OCI-LY3 (cell line): Measurements from ENCODE around the gene HSD17B7.

Source experiments
- H2AFZ ChIP-seq: fragments of 200-600, 300-600 bp; shearing (Covaris generic); 2 replicates; pipeline ENCODE4 v1.6.0; 2014; ENCODE audit warnings: antibody characterized with exemption, low read depth, low read length
- H3K27ac ChIP-seq: fragments of 200-600, 300-600 bp; sonication (generic); 2 replicates; pipeline ENCODE4 v1.5.1; 2014; ENCODE audit warnings: mild to moderate bottlenecking, low read length, moderate library complexity, mixed read lengths
- H3K27me3 ChIP-seq: fragments of 200-600, 300-600 bp; sonication (generic); 2 replicates; pipeline ENCODE4 v1.6.1; 2014; ENCODE audit warnings: low read depth, low read length, mixed read lengths
- H3K36me3 ChIP-seq: fragments of 200-600, 300-600 bp; sonication (generic); replicated peaks from 2 replicates; pipeline ENCODE3; 2014; ENCODE audit warnings: low read depth, low read length, mixed read lengths
- H3K4me1 ChIP-seq: fragments of 300-600, 200-600 bp; sonication (generic); 2 replicates; pipeline ENCODE4 v1.6.1; 2014; ENCODE audit warnings: low read length, mixed read lengths
- H3K4me2 ChIP-seq: fragments of 200-600, 300-600 bp; sonication (generic); 2 replicates; pipeline ENCODE4 v1.6.1; 2014; ENCODE audit warnings: low read length, mixed read lengths
- H3K4me3 ChIP-seq: fragments of 300-600, 200-600 bp; sonication (generic); 2 replicates; pipeline ENCODE4 v1.5.1; 2014; ENCODE audit warnings: antibody characterized with exemption, mild to moderate bottlenecking, low read length, moderate library complexity
- H3K79me2 ChIP-seq: fragments of 300-600, 200-600 bp; shearing (Covaris generic); 2 replicates; pipeline ENCODE4 v1.6.1; 2014; ENCODE audit warnings: mild to moderate bottlenecking, low read length, mixed read lengths
- H3K9ac ChIP-seq: fragments of 300-600, 200-600 bp; shearing (Covaris generic); 2 replicates; pipeline ENCODE4 v1.6.0; 2014; ENCODE audit warnings: mild to moderate bottlenecking, low read length, moderate library complexity
- H3K9me3 ChIP-seq: fragments of 200-600, 300-600 bp; shearing (Covaris generic); 2 replicates; pipeline ENCODE4 v1.6.1; 2014; ENCODE audit warnings: low read length, mixed read lengths; ENCODE audit not compliant: insufficient read depth
- H4K20me1 ChIP-seq: fragments of 200-600, 300-600 bp; sonication (generic); 2 replicates; pipeline ENCODE4 v1.6.1; 2016; ENCODE audit warnings: low read length, mixed read lengths; ENCODE audit not compliant: insufficient read depth
- EZH2phosphoT487 ChIP-seq: fragments of 200-600 bp; shearing (Covaris generic); IDR thresholded peaks from 2 replicates; pipeline ENCODE4 v1.6.1; 2018; ENCODE audit warnings: antibody characterized with exemption, mixed run types, low read depth
- TF ChIP-seq, protein P1 (sequence below): fragments of 200-600, 300-600 bp; sonication (generic); IDR thresholded peaks from 2 replicates; pipeline ENCODE4 v1.5.1; 2014; ENCODE audit warnings: antibody characterized with exemption, low read length, low read depth

Gene HSD17B7

DNA sequence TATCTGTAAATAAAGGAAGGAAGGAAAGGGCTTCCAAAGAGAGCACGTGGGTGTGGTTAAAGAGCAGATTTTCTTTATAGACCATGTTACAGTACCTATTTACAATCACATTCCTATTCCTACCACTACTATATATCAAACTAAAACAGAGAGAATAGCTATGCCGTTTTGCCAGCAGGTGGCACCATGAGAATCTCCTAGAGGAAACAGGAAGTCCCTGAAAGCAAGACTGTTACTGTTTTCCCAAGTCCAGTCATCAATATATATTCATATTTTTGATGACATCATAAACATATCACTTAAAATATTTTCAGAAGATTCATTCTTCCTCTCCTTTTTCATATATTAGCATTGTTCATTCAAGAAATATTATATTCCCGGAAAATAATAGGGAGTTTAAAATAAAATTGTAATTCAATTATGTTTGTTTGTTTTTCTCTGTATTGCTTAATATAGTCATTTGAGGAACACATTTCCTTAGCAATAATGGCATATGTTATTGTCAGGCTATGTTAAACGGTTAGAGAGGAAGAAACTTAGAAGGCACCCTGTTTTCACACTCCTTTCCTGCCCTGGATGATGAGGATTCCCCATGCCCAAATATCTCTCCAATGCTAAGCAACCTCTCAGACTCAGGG is 63.9 kb downstream of the HSD17B7 start:
- no peaks in the 10 kb centered on the region for H4K20me1 ChIP-seq
- H3K4me1 ChIP-seq = no peaks in the 10 kb centered on the region
- no peaks in the 10 kb centered on the region for H3K27me3 ChIP-seq
- no peaks in the 10 kb centered on the region for H3K36me3 ChIP-seq
- peak overlapping the region; percentile 28; the same call in 1 of the 2 replicates for H3K4me2 ChIP-seq
- no peak overlapping the region for H3K4me3 ChIP-seq
- no peak for TF ChIP-seq EZH2phosphoT487
- TF ChIP-seq, protein P1, sequence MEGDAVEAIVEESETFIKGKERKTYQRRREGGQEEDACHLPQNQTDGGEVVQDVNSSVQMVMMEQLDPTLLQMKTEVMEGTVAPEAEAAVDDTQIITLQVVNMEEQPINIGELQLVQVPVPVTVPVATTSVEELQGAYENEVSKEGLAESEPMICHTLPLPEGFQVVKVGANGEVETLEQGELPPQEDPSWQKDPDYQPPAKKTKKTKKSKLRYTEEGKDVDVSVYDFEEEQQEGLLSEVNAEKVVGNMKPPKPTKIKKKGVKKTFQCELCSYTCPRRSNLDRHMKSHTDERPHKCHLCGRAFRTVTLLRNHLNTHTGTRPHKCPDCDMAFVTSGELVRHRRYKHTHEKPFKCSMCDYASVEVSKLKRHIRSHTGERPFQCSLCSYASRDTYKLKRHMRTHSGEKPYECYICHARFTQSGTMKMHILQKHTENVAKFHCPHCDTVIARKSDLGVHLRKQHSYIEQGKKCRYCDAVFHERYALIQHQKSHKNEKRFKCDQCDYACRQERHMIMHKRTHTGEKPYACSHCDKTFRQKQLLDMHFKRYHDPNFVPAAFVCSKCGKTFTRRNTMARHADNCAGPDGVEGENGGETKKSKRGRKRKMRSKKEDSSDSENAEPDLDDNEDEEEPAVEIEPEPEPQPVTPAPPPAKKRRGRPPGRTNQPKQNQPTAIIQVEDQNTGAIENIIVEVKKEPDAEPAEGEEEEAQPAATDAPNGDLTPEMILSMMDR = peak; percentile 91
- H3K9me3 ChIP-seq = no peaks in the 10 kb centered on the region
- no peak overlapping the region for H3K9ac ChIP-seq
- H2AFZ ChIP-seq = peak overlapping the region; percentile 69
- no peaks in the 10 kb centered on the region for H3K79me2 ChIP-seq
- no peak overlapping the region for H3K27ac ChIP-seq

GRCh38 chr1:162855461-162856150 is 65.1 kb downstream of the HSD17B7 start:
- no peak overlapping the region for H2AFZ ChIP-seq
- H3K27me3 ChIP-seq = no peaks in the 10 kb centered on the region
- no peaks in the 10 kb centered on the region for H3K9me3 ChIP-seq
- no peak for TF ChIP-seq EZH2phosphoT487
- TF ChIP-seq, protein P1 = no peak
- H3K27ac ChIP-seq = no peak overlapping the region
- H3K79me2 ChIP-seq = no peaks in the 10 kb centered on the region
- no peak overlapping the region for H3K4me3 ChIP-seq
- no peak overlapping the region for H3K4me2 ChIP-seq
- H3K9ac ChIP-seq = no peak overlapping the region
- no peaks in the 10 kb centered on the region for H3K36me3 ChIP-seq
- no peaks in the 10 kb centered on the region for H4K20me1 ChIP-seq
- H3K4me1 ChIP-seq = no peaks in the 10 kb centered on the region

GRCh38 chr1:162856260-162856659 is 65.8 kb downstream of the HSD17B7 start:
- H3K27ac ChIP-seq = no peak overlapping the region
- H3K4me1 ChIP-seq = no peaks in the 10 kb centered on the region

DNA sequence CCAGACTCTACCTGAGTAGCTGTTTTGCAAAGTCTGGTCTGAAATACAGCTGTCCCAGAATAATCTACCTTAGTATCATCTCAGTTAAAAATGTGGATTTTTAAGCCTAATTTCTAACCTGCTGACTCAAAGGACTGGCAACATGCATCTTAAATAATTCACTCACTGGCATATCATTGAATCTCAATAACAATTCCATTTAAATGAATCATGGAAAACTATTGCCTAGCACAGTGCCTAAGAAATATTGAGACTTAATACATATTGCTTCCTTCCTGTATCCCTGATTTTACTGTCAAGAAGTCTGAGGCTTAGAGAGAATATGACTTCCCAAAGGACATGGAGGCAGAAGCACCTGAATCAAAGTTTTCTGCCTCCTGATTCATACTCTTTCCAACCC is 67.3 kb downstream of the HSD17B7 start:
- Histone ChIP-seq H3K4me3 (no peak overlapping the region), H3K79me2 (no peaks in the 10 kb centered on the region), H4K20me1 (no peaks in the 10 kb centered on the region), H3K9ac (no peak overlapping the region), H3K27ac (no peak overlapping the region), H3K9me3 (no peaks in the 10 kb centered on the region), H3K4me2 (no peak overlapping the region), H3K4me1 (no peaks in the 10 kb centered on the region), H2AFZ (no peak overlapping the region), H3K27me3 (peaks cover 10% of the 10 kb centered on the region), H3K36me3 (no peaks in the 10 kb centered on the region)
- no peak for TF ChIP-seq EZH2phosphoT487
- TF ChIP-seq, protein P1 = no peak

More at GRCh38 chr1:162856260-162856659, 65.8 kb downstream of the HSD17B7 start:
- TF ChIP-seq, protein P1 = no peak
- no peak for TF ChIP-seq EZH2phosphoT487
- H3K4me3 ChIP-seq = no peak overlapping the region
- no peak overlapping the region for H3K9ac ChIP-seq
- no peak overlapping the region for H2AFZ ChIP-seq
- H3K36me3 ChIP-seq = no peaks in the 10 kb centered on the region
- H3K9me3 ChIP-seq = no peaks in the 10 kb centered on the region
- H3K27me3 ChIP-seq = no peaks in the 10 kb centered on the region
- no peaks in the 10 kb centered on the region for H3K79me2 ChIP-seq
- H4K20me1 ChIP-seq = no peaks in the 10 kb centered on the region
- no peak overlapping the region for H3K4me2 ChIP-seq
